HG03066 (cell line): ENCODE results near the gene PRCD.
"Not testable (repeated sequence)": the region's sequence is repeated elsewhere in the genome, so short reads cannot be mapped to it uniquely, and the experiment has no call there.

Experiments used
- ATAC-seq: cut with Tn5 transposase; IDR thresholded peaks from one replicate; pipeline ENCODE4 v1.9.1; 2021; ENCODE audit warnings: low read depth; ENCODE audit not compliant: unreplicated experiment

Gene PRCD

GRCh38 chr17:76502341-76503211 lies 37.3 kb upstream of the PRCD start:
- ATAC-seq = no peak

- no peak for ATAC-seq
These were observed 35.7 kb upstream of the PRCD start for GRCh38 chr17:76504117-76504516.

- no peak for ATAC-seq
These were observed 33.2 kb upstream of the PRCD start for GRCh38 chr17:76506408-76507345.

GRCh38 chr17:76508472-76509063 lies 31.3 kb upstream of the PRCD start:
- not testable (repeated sequence) for ATAC-seq

- no peak for ATAC-seq
These were observed 29.0 kb upstream of the PRCD start for GRCh38 chr17:76510831-76511244.

GRCh38 chr17:76511668-76512365 lies 28.0 kb upstream of the PRCD start:
- ATAC-seq = no peak

GRCh38 chr17:76512366-76513305 lies 27.2 kb upstream of the PRCD start:
- no peak for ATAC-seq

GRCh38 chr17:76513306-76513692 lies 26.5 kb upstream of the PRCD start:
- ATAC-seq = no peak

- not testable (repeated sequence) for ATAC-seq
These were observed 25.5 kb upstream of the PRCD start for GRCh38 chr17:76514355-76514754.

GRCh38 chr17:76515274-76515949 lies 24.4 kb upstream of the PRCD start:
- no peak for ATAC-seq

- no peak for ATAC-seq
These were observed 22.2 kb upstream of the PRCD start for GRCh38 chr17:76517638-76518038.

GRCh38 chr17:76519048-76519966 lies 20.5 kb upstream of the PRCD start:
- ATAC-seq = no peak

- ATAC-seq = no peak
These were observed 18.6 kb upstream of the PRCD start for GRCh38 chr17:76521262-76521661.

- ATAC-seq = not testable (repeated sequence)
These were observed 18.2 kb upstream of the PRCD start for GRCh38 chr17:76521683-76522082.

GRCh38 chr17:76523084-76524037 lies 16.5 kb upstream of the PRCD start:
- no peak for ATAC-seq
